Skin epidermis (tissue), 12 donors: Measurements from ENCODE around the gene SYNE1.
"Not testable (repeated sequence)": the region's sequence is repeated elsewhere in the genome, so short reads cannot be mapped to it uniquely, and the experiment has no call there.

ENCODE experiments used
- H3K27ac ChIP-seq, 21 experiments: fragments of 200-600 bp; sonication (generic) in 11 of 21; one replicate each; pipeline ENCODE4 v1.5.0; 2020; ENCODE audit warnings: mild to moderate bottlenecking in 3 of 21, inconsistent platforms in 2 of 21, moderate library complexity in 2 of 21
- H3K4me3 ChIP-seq, 7 experiments: fragments of 200-600 bp; sonication (generic) in 2 of 7; one replicate each; pipeline ENCODE4 v1.5.0; 2020; ENCODE audit warnings: inconsistent platforms in 2 of 7, mild to moderate bottlenecking in 2 of 7, moderate library complexity in 1 of 7

The SYNE1 gene

DNA sequence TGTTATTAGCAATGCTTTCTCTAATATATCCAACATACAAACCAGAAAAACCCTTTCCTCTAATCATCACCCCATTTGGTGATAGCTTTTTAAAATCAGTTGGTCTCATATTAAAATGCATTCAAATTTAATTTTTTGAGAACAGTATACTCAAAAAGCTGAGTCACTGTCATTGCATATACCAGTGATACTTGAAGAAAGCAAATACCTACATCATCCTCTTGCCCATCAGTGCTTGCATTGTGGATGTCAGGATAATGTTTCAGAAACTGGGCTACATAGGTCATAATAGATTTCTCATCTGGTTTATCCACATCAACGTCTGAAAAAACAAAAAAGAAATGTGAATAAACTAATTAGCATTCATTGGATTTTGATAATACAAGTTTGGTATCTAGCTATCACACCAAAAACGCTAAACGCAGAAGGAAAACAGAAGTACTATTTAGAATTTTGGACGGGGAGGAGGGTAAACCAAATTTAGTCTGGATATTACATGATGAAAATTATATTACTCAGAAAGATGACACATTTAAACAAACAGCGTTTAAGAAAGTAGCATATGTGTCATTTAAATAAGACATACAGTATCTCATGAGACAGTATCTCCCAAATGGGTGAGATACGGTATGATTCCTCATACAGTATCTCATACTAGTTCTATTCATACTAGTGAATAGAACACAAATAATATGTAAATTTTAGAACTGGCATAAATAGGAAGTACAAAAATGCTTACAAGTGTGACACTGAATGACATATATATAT, 134.6 kb downstream of the SYNE1 start:
- H3K4me3 ChIP-seq = no peak overlapping the region
- no peak overlapping the region for H3K27ac ChIP-seq

DNA sequence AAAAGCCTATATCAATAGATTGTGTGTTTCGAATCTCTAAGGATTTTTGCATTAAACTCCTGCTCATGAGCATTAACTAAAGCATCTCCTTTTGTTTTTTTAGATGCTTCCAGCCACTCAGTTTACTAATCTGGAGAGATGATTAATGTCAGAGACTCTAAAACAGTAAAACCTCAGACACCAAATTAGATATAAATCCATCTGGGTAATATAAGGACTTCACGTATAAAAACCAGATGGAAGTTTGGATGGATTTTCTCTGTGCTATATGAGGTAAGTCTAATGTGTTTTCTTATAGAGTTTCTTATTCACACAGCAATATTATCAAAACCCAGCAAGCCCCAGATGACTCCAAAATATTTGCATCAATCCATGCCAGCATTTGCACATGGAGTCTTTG, 137.2 kb downstream of the SYNE1 start:
- Histone ChIP-seq H3K4me3 (no peak overlapping the region), H3K27ac (no peak overlapping the region)

DNA sequence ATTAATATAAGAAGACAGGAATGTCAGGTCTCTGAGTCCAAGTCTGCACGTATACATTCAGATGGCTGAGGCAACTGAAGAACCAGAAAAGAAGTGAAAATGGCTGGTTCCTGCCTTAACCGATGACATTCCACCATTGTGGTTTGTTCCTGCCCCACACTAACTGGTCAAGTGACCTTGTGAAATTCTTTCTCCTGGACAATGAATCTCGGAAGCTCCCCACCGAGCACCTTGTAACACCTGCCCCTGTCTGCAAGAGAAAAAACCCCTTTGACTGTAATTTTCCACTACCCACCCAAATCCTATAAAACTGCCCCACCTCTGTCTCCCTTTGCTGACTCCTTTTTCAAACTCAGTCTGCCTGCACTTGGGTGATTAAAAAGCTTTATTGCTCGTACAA, 140.4 kb downstream of the SYNE1 start:
- no peak overlapping the region for H3K4me3 ChIP-seq
- no peak overlapping the region for H3K27ac ChIP-seq

DNA sequence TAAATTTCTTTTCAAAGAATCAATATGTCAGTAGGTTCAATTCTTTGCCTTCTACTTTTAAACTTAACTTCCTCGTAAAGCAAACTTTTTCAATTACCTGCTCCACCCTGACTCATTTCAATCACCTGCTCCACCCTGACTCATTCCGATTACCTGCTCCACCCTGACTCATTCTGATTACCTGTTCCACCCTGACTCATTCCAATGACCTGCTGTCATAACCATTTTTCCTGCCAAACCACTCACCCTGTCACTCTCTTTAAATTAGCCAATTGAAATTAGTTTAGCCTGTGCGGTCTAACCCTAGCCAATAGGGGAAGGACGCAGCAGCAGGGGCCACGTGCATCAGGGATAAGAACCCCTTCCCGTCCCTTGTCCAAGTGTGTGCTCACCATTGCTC, 141.7 kb downstream of the SYNE1 start:
- not testable (repeated sequence) for H3K4me3 ChIP-seq, H3K27ac ChIP-seq

DNA sequence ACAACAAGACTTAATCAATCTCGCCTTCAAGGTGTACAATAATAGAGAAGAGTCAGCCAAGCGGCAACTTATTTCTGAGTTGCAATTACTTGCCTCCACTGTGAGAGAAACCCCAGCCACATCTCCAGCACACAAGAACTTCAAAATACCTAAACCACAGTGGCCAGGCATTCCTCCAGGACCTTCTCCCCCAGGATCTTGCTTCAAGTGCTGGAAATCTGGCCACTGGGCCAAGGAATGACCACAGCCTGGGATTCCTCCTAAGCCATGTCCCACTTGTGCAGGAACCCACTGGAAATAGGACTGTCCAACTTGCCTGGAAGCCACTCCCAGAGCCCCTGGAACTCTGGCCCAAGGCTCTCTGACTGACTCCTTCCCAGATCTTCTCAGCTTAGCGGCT, 144.9 kb downstream of the SYNE1 start:
- not testable (repeated sequence) for H3K27ac ChIP-seq, H3K4me3 ChIP-seq

DNA sequence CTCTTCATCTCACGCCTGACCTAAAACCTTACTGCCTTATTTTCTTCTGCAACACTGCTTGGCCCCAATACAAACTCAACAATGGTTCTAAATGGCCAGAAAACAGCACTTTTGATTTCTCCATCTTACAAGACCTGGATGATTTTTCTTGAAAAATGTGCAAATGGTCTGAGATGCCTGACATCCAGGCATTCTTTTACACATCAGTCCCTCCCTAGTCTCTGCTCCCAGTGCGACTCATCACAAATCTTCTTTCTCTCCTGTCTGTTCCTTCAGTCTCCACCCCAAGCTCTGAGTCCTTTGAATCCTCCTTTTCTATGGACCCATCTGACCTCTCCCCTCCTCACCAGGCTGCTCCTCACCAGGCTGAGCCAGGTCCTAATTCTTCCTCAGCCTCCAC, 145.7 kb downstream of the SYNE1 start:
- not testable (repeated sequence) for H3K4me3 ChIP-seq, H3K27ac ChIP-seq

DNA sequence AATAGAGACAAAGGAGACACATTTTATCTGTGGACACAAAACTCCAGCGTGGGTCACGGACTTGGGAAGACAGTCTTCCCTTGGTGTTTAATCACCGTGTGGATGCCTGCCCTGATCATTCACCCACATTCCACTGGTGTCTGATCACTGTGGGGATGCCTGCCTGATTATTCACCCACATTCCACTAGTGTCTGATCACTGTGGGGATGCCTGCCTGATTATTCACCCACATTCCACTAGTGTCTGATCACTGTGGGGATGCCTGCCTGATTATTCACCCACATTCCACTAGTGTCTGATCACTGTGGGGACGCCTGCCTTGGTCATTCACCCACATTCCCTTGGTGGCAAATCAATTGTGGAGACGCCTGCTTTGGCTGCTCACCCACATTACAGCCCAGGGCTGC, 146.2 kb downstream of the SYNE1 start:
- H3K4me3 ChIP-seq = not testable (repeated sequence)

DNA sequence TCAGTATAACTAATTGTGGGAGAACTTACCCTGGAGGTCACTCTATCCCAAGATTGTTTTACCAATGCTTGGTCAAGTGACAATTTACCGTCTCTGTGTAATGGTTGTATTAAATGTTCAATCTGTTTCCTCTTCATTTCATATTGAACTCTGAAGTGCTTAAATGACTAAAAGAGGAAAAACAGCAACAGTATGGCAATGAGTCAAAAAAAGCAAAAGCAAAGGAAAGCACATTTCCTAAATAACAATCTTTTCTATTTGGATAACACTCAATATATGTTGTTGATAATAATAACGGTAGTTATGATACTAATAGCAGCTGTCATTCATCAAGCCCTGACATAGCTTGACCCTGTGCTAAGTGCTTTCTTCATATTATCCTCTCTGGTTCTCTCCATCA, 152.4 kb downstream of the SYNE1 start:
- Histone ChIP-seq H3K27ac (no peak overlapping the region), H3K4me3 (no peak overlapping the region)

More for the DNA sequence above, 146.2 kb downstream of the SYNE1 start:
- H3K27ac ChIP-seq = not testable (repeated sequence)

DNA sequence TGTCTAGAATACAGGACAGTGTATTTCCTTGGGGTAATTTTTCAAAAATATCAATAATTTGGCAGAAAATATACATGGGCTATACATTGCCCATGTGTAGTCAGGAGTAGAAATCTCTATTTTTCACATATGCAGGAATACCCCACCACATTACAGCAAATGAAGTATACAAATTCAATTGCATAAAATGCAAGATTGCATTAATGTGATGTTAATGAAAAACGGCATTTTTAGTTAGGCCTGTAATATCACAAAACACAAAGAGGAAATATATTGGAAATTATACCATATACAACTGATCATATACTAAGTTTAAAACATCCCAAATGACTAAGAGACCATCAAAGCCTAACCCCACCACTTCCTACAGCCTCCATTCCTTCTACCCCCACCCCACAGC, 154.9 kb downstream of the SYNE1 start:
- no peak overlapping the region for H3K27ac ChIP-seq
- no peak overlapping the region for H3K4me3 ChIP-seq

DNA sequence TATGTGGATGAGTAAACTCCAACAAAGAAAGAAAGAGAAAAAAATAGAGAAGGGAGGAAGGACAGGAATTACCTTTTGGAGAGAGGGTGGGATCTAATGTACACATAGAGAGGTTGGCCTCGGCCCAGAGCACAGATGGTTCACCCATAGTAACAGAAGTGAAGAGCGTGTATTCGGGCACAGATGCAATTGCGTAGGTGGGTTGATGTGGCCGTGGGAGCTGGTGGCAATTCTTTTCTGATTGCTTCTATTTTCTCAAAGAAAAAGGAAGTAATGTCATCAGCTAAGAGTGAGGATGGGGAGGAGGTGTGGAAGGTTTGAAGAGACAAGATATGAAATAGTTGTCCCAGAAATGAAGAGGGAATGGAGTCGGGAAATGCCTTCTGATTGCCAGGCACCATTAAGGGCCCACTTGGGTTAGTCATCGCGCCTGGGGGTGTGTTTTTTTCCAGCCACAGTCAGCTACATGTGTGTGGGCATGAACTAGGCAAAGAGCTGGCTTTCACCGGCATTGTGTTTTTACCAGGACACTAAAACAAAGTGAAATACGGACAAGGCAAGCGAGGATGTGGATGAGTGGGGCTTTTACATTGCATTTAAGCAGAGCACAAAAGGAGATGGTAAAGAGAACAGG, 158.7 kb downstream of the SYNE1 start:
- Histone ChIP-seq H3K4me3 (no peak overlapping the region), H3K27ac (no peak overlapping the region)

DNA sequence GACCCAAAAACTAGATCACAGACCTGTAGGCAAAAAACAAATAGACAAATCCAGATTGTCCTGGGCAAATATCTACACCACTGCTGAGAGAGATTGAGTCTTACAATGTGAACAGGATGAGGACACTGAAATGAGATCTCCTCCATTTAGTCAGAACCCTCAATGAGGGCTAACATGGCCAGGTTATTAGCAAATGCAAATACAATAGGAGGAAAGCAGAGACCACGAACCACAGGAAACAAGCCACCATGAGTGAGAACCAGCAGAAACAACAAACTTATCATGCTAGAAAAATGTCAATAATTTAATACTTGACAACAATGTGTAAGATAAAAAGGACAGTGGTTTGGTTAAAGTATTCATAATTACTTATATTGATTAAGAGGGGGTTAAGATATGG, 162.8 kb downstream of the SYNE1 start:
- Histone ChIP-seq H3K27ac (no peak overlapping the region), H3K4me3 (no peak overlapping the region)

DNA sequence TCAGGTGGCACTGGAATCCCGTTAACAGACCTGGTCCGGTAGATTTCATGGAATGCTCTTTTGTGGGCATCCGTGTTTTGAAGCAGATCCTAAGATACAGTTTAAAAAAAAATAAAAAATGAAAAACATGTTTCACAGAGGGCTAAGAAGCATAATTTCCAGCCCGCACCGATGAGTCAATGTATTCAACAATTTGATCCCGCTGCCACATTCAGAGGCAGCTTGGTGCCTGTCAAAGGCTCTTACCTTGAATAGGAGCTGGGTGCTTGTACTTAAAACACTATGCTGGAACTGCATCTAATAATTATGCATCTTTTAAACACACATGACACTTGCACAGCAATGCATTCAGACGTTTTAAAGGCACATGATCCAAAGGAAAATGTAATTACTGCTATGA, 164.8 kb downstream of the SYNE1 start:
- H3K27ac ChIP-seq = no peak overlapping the region

DNA sequence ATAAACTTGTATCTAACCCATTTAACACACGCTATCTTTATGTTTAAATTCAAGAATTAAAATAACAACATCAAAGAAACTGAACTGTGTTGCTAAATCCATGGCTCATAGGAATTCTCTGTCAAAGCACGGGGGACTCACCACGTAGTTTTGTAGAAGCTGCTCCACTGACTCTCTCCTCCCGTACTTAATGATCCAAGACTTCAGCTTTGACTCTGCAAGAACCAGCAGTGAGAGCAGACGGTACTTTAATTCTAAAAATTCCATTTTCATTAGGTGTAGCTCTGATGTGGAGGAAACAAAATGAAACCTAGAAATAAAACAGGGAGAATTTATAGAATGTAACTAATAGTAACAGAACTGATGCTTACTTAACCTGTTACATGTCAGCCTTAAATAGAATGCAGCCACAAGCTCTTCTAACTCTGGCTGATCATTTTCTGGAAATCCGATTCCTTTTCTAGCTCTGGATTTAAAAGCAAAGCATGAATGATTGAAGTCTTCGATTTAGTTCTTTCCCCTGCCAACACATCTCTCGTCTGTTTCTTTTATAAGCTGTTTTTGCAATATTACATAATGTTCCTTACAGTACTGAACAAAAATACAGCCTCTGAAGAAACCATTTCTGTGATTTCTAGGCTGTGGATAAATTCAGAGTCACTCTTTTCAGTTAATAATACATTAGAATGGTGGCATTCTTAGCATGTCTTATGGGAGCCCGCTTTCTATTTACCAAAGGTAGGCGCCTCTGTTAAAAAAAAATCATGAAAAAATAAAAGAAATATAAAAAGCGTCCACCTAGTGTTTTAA, 165.5 kb downstream of the SYNE1 start:
- Histone ChIP-seq H3K4me3 (no peak overlapping the region), H3K27ac (peak overlapping the region in 1 of 21 experiments; percentile 26)

More for the DNA sequence above, 164.8 kb downstream of the SYNE1 start:
- H3K4me3 ChIP-seq = no peak overlapping the region

DNA sequence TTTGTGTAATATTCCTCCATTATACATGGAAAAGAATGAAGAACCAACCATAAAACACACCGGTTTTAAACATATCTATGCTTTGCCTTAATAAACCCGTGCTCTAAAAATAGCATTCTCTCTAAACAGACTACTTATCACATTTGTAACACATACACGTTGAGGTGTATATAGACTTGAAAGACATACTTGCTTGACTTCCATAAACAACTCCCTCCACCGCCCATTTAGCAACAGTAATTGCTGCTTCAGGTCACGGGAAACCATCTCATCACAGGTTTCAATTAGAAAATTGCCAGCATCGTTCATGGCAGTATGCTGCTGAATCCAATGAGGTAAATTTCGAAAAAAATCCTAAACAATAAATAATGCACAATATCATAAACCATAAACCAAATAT, 174.0 kb downstream of the SYNE1 start:
- H3K4me3 ChIP-seq = no peak overlapping the region
- H3K27ac ChIP-seq = no peak overlapping the region

DNA sequence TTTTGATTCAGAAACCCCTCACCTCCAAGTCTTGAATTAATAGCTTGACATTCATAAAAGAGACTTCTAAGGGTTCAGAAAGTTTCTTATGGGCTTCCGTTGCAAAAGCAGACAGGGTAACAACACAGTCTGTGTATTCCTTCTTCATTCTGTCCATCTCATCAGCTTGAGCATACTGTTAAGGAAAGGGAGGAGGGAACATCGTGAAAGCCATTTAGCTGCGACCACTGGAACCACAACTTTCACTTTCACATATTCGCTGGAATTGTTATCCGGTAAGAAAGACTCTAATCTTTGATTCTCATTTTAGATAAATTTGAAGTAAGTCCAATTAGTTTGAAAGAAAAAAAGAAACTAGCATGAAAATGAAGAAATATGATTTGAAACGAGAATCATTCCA, 174.4 kb downstream of the SYNE1 start:
- no peak overlapping the region for H3K27ac ChIP-seq
- H3K4me3 ChIP-seq = no peak overlapping the region

DNA sequence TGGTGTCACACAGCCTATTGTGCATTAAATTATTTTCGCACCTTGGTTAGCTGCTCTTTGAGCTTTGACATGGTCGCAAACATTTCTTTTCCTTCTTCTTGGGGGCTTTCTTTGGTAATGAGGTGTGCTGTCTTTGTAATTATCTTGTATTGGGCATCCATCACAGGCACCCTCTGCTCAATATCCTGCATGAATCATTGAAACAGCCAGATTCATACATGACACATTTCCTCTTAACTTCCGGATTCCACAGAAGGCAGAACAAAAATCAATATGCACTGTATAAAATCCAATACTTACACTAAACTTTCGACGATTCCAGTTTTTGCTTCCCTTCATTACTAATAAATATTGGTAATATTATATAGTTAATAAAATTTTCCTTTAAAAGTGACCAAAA, 175.6 kb downstream of the SYNE1 start:
- no peak overlapping the region for H3K4me3 ChIP-seq
- H3K27ac ChIP-seq = no peak overlapping the region

DNA sequence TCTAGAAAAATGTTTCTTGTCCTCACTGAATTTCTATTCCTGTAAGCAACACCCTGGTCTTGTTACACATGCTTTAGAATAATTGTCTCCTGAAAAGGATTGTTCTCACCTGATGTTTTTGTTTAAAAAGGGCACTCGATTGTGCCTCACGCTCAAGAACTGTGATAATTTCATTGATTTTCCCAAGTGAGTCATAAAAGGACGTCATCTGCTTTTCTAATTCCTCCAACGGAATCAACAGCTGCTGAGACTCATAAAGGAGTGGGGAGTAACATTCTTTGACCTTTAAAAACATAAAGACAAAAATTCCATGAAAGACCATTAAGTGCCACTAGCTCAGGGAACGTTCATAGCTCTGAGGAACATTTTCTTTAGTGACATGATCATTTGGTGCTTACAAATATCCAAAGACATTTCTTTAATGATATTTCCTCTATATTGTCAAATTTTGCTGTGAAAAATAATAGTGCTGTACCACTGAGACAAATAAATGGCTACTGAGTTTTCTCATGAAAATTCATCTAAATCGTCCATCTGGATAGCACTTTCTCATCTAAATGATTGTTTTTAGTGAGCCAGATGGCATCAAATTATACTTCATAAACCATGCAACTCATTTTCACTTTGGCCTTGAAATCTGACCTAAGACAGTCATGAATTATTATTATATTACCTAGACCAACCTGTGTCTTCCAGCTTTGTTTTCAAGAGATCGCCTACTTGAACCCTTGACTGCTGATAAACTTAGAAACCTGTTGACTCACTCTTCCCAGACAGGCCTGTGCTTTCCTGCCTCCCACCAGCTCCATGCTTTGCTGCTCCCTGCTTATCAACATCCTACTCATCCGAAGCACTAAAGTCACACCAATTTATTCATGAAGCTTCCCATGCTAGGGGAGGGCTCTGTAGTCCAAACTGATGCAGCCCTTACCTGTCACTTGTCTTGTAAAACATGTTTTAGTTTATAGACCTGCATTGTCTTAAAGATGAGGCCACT, 178.2 kb downstream of the SYNE1 start:
- H3K27ac ChIP-seq = no peak overlapping the region

DNA sequence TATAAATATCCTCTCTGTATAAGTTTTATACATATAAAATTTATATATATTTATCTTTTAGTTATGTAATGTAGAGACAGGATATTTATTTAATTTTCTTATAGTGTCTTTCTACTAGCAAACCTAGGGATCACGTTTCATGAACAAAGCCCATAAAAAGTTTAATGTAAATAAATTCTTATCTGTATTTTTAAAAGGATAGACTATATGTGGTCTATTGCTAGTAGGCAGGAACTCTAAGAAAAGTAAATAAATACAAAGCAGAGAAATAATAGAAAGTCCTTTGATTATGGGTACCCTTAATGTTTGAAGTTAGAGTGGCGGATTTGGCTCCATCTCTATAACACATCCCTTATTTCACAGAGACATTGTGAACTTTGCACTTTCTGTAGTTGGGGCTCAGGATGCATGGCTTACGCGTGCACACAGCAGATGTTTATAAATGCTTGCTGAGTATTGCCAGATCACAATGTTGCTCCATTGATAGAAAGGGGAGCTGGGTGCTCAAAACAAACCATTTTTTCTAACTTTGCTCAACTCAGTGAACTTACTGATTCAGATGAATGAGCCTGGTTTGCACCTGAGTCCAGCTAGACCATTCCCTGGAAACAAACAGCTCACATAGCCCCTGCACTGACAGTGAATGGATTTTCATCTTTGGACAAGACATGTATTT, 179.1 kb downstream of the SYNE1 start:
- H3K27ac ChIP-seq = no peak overlapping the region
- no peak overlapping the region for H3K4me3 ChIP-seq

More for the DNA sequence above, 178.2 kb downstream of the SYNE1 start:
- no peak overlapping the region for H3K4me3 ChIP-seq

DNA sequence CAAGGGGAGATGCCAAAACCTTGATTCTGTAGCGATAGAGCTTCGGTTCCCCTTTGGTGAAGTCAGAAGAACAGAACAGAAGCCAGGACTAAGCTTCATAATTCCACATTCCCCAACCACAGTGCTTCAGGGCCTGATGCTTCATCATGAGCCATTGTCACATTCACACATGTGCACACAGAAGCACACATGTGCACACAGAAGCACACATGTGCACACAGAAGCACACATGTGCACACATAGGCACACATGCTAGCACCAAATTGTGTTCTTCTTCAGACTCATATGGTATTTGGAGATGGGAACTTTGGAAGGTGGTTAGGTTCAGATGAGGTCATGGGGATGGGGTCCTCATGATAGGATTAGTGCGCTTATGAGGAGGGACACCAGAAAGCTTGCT, 183.2 kb downstream of the SYNE1 start:
- Histone ChIP-seq H3K27ac (no peak overlapping the region), H3K4me3 (no peak overlapping the region)
